Esophagus squamous epithelium (tissue), 4 donors: ENCODE data around the gene KATNIP.

Experiments used
- POLR2A ChIP-seq, 4 donors: fragments of 450-650 bp; IDR thresholded peaks; one replicate each; pipeline ENCODE4 v1.6.1; 2017; ENCODE audit warnings: antibody characterized with exemption in 4 of 4, mild to moderate bottlenecking in 4 of 4, moderate library complexity in 3 of 4
- TF ChIP-seq, protein P1 (sequence below), 6 experiments: fragments of 450-650 bp in 4 of 6; fragments of 200-600 bp in 2 of 6; sonication (generic) in 2 of 6; IDR thresholded peaks; one replicate each; pipeline ENCODE4 v1.5.1; 2016 to 2019; ENCODE audit warnings: antibody characterized with exemption in 6 of 6, mild to moderate bottlenecking in 4 of 6, moderate library complexity in 4 of 6

DNA sequence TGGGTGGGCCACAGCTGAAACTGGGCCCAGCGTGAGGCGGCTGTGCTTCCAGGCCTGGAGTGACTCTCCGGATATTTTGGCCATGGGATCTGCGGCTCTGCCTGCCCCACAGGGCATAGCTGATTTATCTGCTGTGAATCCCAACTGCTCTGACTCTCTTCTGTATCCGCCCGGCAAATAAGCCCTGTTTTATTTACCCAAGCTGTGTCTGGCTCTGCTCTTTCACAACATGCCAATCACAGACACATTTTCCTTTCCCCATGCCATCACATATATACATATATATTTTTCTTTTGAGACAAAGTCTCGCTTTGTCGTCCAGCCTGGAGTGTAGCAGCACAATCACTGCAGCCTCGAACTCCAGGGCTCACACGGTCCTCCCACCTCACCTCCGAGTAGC is 33.6 kb upstream of the KATNIP start:
- TF ChIP-seq, protein P1, sequence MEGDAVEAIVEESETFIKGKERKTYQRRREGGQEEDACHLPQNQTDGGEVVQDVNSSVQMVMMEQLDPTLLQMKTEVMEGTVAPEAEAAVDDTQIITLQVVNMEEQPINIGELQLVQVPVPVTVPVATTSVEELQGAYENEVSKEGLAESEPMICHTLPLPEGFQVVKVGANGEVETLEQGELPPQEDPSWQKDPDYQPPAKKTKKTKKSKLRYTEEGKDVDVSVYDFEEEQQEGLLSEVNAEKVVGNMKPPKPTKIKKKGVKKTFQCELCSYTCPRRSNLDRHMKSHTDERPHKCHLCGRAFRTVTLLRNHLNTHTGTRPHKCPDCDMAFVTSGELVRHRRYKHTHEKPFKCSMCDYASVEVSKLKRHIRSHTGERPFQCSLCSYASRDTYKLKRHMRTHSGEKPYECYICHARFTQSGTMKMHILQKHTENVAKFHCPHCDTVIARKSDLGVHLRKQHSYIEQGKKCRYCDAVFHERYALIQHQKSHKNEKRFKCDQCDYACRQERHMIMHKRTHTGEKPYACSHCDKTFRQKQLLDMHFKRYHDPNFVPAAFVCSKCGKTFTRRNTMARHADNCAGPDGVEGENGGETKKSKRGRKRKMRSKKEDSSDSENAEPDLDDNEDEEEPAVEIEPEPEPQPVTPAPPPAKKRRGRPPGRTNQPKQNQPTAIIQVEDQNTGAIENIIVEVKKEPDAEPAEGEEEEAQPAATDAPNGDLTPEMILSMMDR (IDR thresholded peaks at IDR 0.05): no peak
- TF ChIP-seq POLR2A (IDR thresholded peaks at IDR 0.05): no peak
